HEK293 (cell line): ENCODE measurements around the gene IFNL1.

Source experiments
- IKZF3 ChIP-seq: fragments of 450-650 bp; IDR thresholded peaks from 2 replicates; pipeline ENCODE4 v1.5.0; 2018; ENCODE audit warnings: missing biosample characterization, mild to moderate bottlenecking, missing genetic modification characterization, moderate library complexity
- SP7 ChIP-seq: fragments of 450-650 bp; formaldehyde crosslinking; IDR thresholded peaks from 2 replicates; pipeline ENCODE4 v1.5.1; 2016; ENCODE audit warnings: missing biosample characterization, missing genetic modification characterization
- WT1 ChIP-seq: fragments of 450-650 bp; formaldehyde crosslinking; IDR thresholded peaks from 2 replicates; pipeline ENCODE4 v1.5.1; 2016; ENCODE audit warnings: missing biosample characterization, missing genetic modification characterization
- YY2 ChIP-seq: fragments of 450-650 bp; formaldehyde crosslinking; IDR thresholded peaks from 2 replicates; pipeline ENCODE4 v1.5.1; 2016; ENCODE audit warnings: missing biosample characterization, missing genetic modification characterization
- ZBTB1 ChIP-seq: fragments of 450-650 bp; formaldehyde crosslinking; IDR thresholded peaks from 2 replicates; pipeline ENCODE4 v1.5.1; 2016; ENCODE audit warnings: missing biosample characterization, missing genetic modification characterization
- ZBTB21 ChIP-seq: fragments of 450-650 bp; formaldehyde crosslinking; IDR thresholded peaks from 2 replicates; pipeline ENCODE4 v1.5.1; 2017; ENCODE audit warnings: missing biosample characterization, missing genetic modification characterization
- ZFHX2 ChIP-seq: fragments of 450-650 bp; formaldehyde crosslinking; conservative IDR thresholded peaks from 2 replicates; pipeline ENCODE4 v1.5.1; 2016; ENCODE audit warnings: missing biosample characterization, missing genetic modification characterization
- ZFP69B ChIP-seq: fragments of 450-650 bp; formaldehyde crosslinking; IDR thresholded peaks from 2 replicates; pipeline ENCODE4 v1.5.1; 2016; ENCODE audit warnings: missing biosample characterization, missing genetic modification characterization
- ZNF274 ChIP-seq, 2 experiments: fragments of 200-500 bp in 1 of 2; fragments of 450-650 bp in 1 of 2; sonication (Bioruptor generic) in 1 of 2; formaldehyde crosslinking in 1 of 2; IDR thresholded peaks; 2 replicates each; pipeline versions ENCODE4 v1.5.1 to v1.6.1; 2014 to 2016; ENCODE audit warnings: borderline replicate concordance in 1 of 2, inconsistent platforms in 1 of 2, low read length in 1 of 2, missing biosample characterization in 1 of 2, missing genetic modification characterization in 1 of 2
- ZNF366 ChIP-seq: fragments of 450-650 bp; formaldehyde crosslinking; conservative IDR thresholded peaks from 2 replicates; pipeline ENCODE4 v1.5.1; 2016; ENCODE audit warnings: missing biosample characterization, missing genetic modification characterization
- ZNF404 ChIP-seq: fragments of 450-650 bp; formaldehyde crosslinking; IDR thresholded peaks from 2 replicates; pipeline ENCODE4 v1.5.1; 2017; ENCODE audit warnings: missing biosample characterization, missing genetic modification characterization
- ZNF416 ChIP-seq: fragments of 450-650 bp; formaldehyde crosslinking; IDR thresholded peaks from 2 replicates; pipeline ENCODE4 v1.5.1; 2016; ENCODE audit warnings: missing biosample characterization, missing genetic modification characterization
- ZNF501 ChIP-seq: fragments of 450-650 bp; formaldehyde crosslinking; IDR thresholded peaks from 2 replicates; pipeline ENCODE4 v1.5.1; 2016; ENCODE audit warnings: missing biosample characterization, missing genetic modification characterization
- ZNF514 ChIP-seq: fragments of 450-650 bp; formaldehyde crosslinking; IDR thresholded peaks from 2 replicates; pipeline ENCODE4 v1.5.1; 2016; ENCODE audit warnings: missing biosample characterization, missing genetic modification characterization
- ZNF529 ChIP-seq: fragments of 450-650 bp; formaldehyde crosslinking; IDR thresholded peaks from 2 replicates; pipeline ENCODE4 v1.5.1; 2017; ENCODE audit warnings: missing genetic modification characterization, missing biosample characterization; ENCODE audit not compliant: insufficient replicate concordance
- ZNF558 ChIP-seq: fragments of 450-650 bp; formaldehyde crosslinking; IDR thresholded peaks from 2 replicates; pipeline ENCODE4 v1.5.1; 2016; ENCODE audit warnings: missing biosample characterization, missing genetic modification characterization
- ZNF600 ChIP-seq: fragments of 450-650 bp; formaldehyde crosslinking; IDR thresholded peaks from 2 replicates; pipeline ENCODE4 v1.5.1; 2016; ENCODE audit warnings: missing biosample characterization, missing genetic modification characterization
- ZNF624 ChIP-seq: fragments of 450-650 bp; formaldehyde crosslinking; IDR thresholded peaks from 2 replicates; pipeline ENCODE4 v1.5.1; 2017; ENCODE audit warnings: missing biosample characterization, missing genetic modification characterization
- ZNF629 ChIP-seq: fragments of 450-650 bp; formaldehyde crosslinking; IDR thresholded peaks from 2 replicates; pipeline ENCODE4 v1.5.1; 2017; ENCODE audit warnings: missing biosample characterization, missing genetic modification characterization
- ZNF654 ChIP-seq: fragments of 450-650 bp; formaldehyde crosslinking; IDR thresholded peaks from 2 replicates; pipeline ENCODE4 v1.5.1; 2016; ENCODE audit warnings: low read depth, missing biosample characterization, missing genetic modification characterization
- ZNF76 ChIP-seq: fragments of 450-650 bp; formaldehyde crosslinking; IDR thresholded peaks from 2 replicates; pipeline ENCODE4; 2016; ENCODE audit warnings: low read depth, missing biosample characterization, missing genetic modification characterization, borderline replicate concordance
- ZNF837 ChIP-seq: fragments of 450-650 bp; formaldehyde crosslinking; IDR thresholded peaks from 2 replicates; pipeline ENCODE4 v1.5.1; 2016; ENCODE audit warnings: missing biosample characterization, missing genetic modification characterization
- ZSCAN23 ChIP-seq: fragments of 450-650 bp; formaldehyde crosslinking; IDR thresholded peaks from 2 replicates; pipeline ENCODE4 v1.5.1; 2016; ENCODE audit warnings: missing biosample characterization, missing genetic modification characterization
- ZXDB ChIP-seq: fragments of 450-650 bp; formaldehyde crosslinking; IDR thresholded peaks from 2 replicates; pipeline ENCODE4 v1.5.1; 2016; ENCODE audit warnings: missing biosample characterization, missing genetic modification characterization
- TF ChIP-seq, protein P1 (sequence below): sonication (generic); formaldehyde crosslinking; IDR thresholded peaks from 2 replicates; pipeline ENCODE4 v1.8.1; 2022; ENCODE audit warnings: mild to moderate bottlenecking, moderate library complexity, missing genetic modification reagents
- TF ChIP-seq, protein P2 (sequence below): fragments of 450-650 bp; formaldehyde crosslinking; IDR thresholded peaks from 2 replicates; pipeline ENCODE4 v1.5.1; 2016; ENCODE audit warnings: missing biosample characterization, missing genetic modification characterization
- TF ChIP-seq, protein P3 (sequence below): fragments of 450-650 bp; formaldehyde crosslinking; IDR thresholded peaks from 2 replicates; pipeline ENCODE4 v1.5.1; 2016; ENCODE audit warnings: missing biosample characterization, missing genetic modification characterization, borderline replicate concordance
- TF ChIP-seq, protein P4 (sequence below): fragments of 450-650 bp; formaldehyde crosslinking; IDR thresholded peaks from 2 replicates; pipeline ENCODE4 v1.5.1; 2016; ENCODE audit warnings: missing biosample characterization, missing genetic modification characterization
- TF ChIP-seq, protein P5 (sequence below): fragments of 450-650 bp; formaldehyde crosslinking; IDR thresholded peaks from 2 replicates; pipeline ENCODE4 v1.5.1; 2016; ENCODE audit warnings: missing biosample characterization, missing genetic modification characterization

Gene IFNL1

DNA sequence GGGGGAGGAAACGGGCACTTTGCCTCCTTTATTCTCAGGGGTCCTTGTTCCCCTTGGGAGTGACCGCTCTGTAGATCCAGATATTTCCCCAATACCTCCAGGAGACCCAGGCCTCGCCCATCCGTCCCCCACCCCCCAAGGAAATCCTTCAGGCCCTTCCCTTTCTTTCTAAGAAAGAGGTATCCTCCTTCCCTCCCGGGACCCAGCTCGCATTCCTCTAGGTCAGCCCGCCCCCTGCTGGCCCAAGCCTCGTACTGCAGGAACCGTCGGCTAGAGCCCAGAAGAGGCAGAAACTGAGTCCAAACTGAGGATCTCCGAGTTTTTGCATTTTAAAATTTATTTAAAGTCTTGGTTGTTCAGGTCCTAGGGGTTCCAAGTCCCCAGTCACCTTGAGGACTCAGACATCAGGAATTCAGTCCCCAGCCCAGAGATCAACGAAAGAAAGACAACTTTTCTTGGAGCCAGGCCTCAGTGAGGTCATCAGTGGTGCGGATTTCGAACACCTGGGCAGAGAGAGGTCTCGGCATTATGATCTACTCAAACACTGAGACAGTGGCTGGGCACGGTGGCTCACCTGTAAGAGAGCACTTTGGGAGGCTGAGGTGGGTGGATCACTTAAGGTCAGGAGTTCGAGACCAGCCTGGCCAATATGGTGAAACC is 32.0 kb downstream of the IFNL1 start (continued):
- TF ChIP-seq YY2 (tag by site-specific recombination) (no peak), IKZF3 (tag by site-specific recombination) (peak; percentile 85), WT1 (tag by site-specific recombination) (0 out of 2 replicates have a peak, but pooled peaks have one; percentile 29), ZNF404 (tag by site-specific recombination) (no peak), ZNF654 (peak; percentile 99), ZNF514 (tag by site-specific recombination) (no peak), ZXDB (tag by site-specific recombination) (peak; percentile 27; the same call in 1 of the 2 replicates), ZFHX2 (tag by site-specific recombination) (no peak), ZNF366 (tag by site-specific recombination) (peak; percentile 95), ZNF600 (tag by site-specific recombination) (no peak), ZNF274 (IDR thresholded peaks at IDR 0.05; ENCODE audit: low read length) (no peak), ZNF274 (tag by site-specific recombination; IDR thresholded peaks at IDR 0.05; ENCODE audit: borderline replicate concordance) (no peak), ZNF558 (tag by site-specific recombination) (no peak), ZNF501 (tag by site-specific recombination) (no peak), ZNF529 (no peak), ZFP69B (tag by site-specific recombination) (no peak), ZSCAN23 (tag by site-specific recombination) (no peak), ZBTB21 (tag by site-specific recombination) (peak; percentile 10; the same call in 1 of the 2 replicates), ZNF76 (no peak; the same call in 1 of the 2 replicates), ZNF416 (tag by site-specific recombination) (no peak), SP7 (tag by site-specific recombination) (0 out of 2 replicates have a peak, but pooled peaks have one; percentile 16), ZNF837 (tag by site-specific recombination) (no peak), ZNF624 (tag by site-specific recombination) (no peak), ZNF629 (tag by site-specific recombination) (peak; percentile 55; the same call in 1 of the 2 replicates), ZBTB1 (no peak)
- TF ChIP-seq, protein P1, sequence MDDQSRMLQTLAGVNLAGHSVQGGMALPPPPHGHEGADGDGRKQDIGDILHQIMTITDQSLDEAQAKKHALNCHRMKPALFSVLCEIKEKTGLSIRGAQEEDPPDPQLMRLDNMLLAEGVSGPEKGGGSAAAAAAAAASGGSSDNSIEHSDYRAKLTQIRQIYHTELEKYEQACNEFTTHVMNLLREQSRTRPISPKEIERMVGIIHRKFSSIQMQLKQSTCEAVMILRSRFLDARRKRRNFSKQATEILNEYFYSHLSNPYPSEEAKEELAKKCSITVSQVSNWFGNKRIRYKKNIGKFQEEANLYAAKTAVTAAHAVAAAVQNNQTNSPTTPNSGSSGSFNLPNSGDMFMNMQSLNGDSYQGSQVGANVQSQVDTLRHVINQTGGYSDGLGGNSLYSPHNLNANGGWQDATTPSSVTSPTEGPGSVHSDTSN = no peak
- TF ChIP-seq, protein P2, sequence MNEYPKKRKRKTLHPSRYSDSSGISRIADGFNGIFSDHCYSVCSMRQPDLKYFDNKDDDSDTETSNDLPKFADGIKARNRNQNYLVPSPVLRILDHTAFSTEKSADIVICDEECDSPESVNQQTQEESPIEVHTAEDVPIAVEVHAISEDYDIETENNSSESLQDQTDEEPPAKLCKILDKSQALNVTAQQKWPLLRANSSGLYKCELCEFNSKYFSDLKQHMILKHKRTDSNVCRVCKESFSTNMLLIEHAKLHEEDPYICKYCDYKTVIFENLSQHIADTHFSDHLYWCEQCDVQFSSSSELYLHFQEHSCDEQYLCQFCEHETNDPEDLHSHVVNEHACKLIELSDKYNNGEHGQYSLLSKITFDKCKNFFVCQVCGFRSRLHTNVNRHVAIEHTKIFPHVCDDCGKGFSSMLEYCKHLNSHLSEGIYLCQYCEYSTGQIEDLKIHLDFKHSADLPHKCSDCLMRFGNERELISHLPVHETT (tag by site-specific recombination) = no peak
- TF ChIP-seq, protein P3, sequence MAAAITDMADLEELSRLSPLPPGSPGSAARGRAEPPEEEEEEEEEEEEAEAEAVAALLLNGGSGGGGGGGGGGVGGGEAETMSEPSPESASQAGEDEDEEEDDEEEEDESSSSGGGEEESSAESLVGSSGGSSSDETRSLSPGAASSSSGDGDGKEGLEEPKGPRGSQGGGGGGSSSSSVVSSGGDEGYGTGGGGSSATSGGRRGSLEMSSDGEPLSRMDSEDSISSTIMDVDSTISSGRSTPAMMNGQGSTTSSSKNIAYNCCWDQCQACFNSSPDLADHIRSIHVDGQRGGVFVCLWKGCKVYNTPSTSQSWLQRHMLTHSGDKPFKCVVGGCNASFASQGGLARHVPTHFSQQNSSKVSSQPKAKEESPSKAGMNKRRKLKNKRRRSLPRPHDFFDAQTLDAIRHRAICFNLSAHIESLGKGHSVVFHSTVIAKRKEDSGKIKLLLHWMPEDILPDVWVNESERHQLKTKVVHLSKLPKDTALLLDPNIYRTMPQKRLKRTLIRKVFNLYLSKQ (tag by site-specific recombination) = no peak
- TF ChIP-seq, protein P4, sequence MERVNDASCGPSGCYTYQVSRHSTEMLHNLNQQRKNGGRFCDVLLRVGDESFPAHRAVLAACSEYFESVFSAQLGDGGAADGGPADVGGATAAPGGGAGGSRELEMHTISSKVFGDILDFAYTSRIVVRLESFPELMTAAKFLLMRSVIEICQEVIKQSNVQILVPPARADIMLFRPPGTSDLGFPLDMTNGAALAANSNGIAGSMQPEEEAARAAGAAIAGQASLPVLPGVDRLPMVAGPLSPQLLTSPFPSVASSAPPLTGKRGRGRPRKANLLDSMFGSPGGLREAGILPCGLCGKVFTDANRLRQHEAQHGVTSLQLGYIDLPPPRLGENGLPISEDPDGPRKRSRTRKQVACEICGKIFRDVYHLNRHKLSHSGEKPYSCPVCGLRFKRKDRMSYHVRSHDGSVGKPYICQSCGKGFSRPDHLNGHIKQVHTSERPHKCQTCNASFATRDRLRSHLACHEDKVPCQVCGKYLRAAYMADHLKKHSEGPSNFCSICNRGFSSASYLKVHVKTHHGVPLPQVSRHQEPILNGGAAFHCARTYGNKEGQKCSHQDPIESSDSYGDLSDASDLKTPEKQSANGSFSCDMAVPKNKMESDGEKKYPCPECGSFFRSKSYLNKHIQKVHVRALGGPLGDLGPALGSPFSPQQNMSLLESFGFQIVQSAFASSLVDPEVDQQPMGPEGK (tag by site-specific recombination) = peak; percentile 72
- TF ChIP-seq, protein P5, sequence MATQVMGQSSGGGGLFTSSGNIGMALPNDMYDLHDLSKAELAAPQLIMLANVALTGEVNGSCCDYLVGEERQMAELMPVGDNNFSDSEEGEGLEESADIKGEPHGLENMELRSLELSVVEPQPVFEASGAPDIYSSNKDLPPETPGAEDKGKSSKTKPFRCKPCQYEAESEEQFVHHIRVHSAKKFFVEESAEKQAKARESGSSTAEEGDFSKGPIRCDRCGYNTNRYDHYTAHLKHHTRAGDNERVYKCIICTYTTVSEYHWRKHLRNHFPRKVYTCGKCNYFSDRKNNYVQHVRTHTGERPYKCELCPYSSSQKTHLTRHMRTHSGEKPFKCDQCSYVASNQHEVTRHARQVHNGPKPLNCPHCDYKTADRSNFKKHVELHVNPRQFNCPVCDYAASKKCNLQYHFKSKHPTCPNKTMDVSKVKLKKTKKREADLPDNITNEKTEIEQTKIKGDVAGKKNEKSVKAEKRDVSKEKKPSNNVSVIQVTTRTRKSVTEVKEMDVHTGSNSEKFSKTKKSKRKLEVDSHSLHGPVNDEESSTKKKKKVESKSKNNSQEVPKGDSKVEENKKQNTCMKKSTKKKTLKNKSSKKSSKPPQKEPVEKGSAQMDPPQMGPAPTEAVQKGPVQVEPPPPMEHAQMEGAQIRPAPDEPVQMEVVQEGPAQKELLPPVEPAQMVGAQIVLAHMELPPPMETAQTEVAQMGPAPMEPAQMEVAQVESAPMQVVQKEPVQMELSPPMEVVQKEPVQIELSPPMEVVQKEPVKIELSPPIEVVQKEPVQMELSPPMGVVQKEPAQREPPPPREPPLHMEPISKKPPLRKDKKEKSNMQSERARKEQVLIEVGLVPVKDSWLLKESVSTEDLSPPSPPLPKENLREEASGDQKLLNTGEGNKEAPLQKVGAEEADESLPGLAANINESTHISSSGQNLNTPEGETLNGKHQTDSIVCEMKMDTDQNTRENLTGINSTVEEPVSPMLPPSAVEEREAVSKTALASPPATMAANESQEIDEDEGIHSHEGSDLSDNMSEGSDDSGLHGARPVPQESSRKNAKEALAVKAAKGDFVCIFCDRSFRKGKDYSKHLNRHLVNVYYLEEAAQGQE (tag by site-specific recombination) = no peak
